NCI-H526 (cell line): Measurements from ENCODE around the gene PTPRQ.
A peak's percentile ranks its signal among the peaks of the same experiment; 100 is the strongest.
"Not testable (repeated sequence)": the region's sequence is repeated elsewhere in the genome, so short reads cannot be mapped to it uniquely, and the experiment has no call there.

Experiments
- DNase-seq, 2 experiments: peaks; one replicate each; lab custom pipeline; 2025; lab: John Stamatoyannopoulos, UW

Gene PTPRQ

DNA sequence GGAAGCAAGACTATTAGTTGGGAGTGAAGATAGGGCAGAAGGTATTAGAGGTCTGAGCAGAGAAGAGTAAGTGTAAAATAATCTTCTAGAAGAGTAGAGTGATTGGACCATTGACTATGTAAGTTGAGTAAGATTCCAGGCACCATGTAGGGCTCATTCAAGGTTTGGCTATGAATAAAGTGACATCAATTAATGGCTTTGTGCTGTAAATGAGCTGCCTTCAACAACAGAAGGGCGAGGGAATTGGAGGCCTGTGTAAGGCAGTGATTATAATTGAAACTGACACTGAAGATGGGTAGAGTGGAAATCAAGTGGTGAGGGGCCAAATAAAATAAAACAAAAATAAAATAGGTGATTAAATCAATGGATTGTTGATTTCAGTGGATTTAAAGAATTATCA, 26.4 kb downstream of the PTPRQ start:
- DNase-seq = no peak

DNA sequence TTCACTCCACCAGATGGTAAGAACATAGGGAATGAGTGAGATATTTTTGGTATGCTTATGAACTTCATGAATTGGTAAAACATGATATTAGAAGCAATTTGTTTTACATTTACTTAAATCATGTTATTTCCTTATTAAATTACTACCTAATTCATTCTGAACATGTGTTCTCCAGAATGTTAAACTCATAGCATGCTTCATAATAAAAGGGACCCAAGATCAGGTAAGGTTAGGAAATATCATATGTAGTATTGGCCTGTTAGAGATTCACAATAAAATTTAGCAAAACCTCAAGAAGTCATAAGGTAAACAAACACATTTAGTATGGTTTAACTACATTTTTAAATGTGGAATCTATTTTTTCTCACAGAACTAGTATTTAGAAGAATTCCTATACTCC, 28.2 kb downstream of the PTPRQ start:
- DNase-seq = no peak

DNA sequence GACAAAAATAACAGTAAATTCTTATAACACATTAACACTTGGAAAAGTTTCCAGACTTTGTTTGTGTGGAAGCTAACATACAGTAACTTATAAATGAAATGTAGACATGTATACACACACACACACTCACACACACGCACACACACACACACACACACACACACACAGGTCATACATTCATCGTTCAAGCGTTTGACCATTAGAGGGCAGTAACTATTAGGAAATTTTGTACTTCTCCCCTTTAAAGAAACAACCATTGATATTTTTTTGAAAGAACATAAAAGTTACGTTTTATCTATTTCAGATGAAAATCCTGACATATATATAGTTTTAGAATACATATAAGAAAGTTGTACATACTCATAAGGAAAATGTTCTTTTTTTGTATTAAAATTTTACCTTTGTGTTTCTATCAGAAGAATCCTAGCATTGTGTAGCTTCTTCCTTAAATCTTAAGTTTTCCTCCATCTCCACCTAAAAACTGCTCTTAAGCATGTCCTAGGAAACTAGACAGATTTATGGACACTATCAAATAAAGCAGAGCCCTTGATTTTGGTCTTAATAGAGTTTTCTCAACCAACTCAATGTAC, 29.0 kb downstream of the PTPRQ start:
- DNase-seq = peak in 1 of 2 experiments; percentile 63

DNA sequence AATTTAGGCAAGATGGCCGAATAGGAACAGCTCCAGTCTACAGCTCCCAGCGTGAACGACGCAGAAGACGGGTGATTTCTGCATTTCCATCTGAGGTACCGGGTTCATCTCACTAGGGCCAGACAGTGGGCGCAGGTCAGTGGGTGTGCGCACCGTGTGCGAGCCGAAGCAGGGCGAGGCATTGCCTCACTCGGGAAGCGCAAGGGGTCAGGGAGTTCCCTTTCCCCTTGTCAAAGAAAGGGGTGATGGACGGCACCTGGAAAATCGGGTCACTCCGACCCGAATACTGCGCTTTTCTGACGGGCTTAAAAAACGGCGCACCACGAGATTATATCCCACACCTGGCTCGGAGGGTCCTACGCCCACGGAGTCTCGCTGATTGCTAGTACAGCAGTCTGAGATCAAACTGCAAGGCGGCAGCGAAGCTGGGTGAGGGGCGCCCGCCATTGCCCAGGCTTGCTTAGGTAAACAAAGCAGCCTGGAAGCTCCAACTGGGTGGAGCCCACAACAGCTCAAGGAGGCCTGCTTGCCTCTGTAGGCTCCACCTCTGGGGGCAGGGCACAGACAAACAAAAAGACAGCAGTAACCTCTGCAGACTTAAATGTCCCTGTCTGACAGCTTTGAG, 33.6 kb downstream of the PTPRQ start:
- DNase-seq = not testable (repeated sequence)

DNA sequence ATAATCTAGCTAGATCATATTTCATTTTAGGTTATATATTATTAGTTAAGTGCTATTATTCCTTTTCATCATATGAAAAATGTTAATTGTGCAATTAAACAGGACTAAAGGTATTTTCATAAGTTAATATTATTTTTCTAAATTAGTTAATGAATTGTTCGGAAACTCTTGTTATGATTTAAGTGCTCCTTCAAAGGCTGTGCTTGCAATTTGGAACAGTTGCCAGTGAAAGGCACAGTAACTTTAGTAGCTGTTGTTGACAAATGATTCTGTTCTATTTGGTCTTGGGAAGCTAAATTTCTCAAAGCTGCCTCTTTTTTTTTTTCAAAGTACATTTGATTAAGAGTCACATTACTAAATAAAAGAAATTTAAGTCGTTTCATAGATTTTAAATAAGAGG, 40.7 kb downstream of the PTPRQ start:
- DNase-seq = no peak

DNA sequence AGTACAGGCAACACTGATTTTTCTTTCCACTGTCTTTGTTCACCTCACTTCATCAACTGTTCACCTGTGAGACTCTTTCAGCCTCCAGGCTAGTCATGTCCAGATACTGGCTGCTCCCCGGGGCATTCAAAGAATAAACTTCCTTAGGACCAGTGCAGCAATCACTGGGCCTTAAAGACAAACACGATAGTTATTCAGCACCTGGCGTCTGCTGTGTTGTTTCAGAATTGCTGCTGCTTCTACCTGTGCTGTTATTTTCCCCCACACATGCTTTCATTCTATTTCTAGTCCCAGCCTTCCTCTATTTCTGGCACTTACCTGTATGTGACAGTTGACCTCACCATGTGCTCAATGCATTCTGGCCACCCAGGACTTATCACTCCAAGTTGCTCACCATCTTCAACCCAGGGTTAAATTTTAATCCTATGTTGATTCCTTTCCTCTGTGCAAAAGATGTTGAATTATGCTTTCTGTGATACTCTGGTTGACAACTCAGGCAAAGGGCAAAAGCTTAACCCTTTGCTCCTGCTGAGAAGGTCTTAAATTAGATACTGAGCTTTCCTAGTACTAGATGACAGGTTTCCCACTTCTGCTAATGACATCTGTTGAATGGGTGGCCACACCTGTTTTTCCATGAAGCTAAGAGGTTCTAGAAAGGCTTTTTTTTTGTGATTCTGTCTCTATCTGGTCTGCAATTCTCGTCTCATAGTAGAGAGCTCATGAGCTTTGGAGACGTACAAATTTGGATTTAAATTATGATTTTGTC, 41.4 kb downstream of the PTPRQ start:
- DNase-seq = no peak

DNA sequence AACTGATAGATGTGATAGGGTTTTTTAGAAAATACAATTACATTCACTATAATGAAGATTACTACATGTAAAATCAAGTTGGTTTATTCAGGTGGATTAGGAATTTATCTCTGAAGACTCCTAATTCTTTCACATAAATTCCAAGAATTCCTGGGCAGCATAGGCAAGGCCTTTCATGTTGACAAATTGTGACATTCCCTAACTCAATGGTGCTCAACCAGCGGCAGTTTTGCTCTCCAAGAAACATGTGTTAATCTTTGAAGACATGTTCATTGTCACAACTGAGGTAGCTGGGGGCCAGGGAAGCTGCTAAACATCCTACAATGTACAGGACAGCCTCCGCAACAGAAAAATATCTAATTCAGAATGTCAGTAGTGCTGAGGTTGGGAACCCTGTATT, 46.3 kb downstream of the PTPRQ start:
- no peak for DNase-seq

DNA sequence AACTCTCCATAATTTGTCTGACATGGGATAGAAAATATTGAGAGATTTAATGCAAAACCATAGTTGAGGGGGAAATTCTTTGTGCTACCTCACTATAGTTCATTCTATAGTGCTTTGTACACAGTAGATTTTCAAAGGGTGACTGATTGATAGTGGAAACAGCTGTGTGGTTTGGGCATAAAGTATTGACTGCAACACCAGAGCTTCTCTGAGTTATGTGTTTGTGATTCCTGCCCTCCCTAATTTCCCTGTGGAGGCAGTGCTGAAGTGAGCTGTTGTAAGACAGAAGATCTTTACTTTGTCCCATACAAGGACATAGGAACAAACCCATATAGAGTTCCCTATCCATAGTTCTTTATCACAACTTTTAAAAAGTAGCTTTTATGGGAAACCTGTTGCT, 47.1 kb downstream of the PTPRQ start:
- DNase-seq = no peak

DNA sequence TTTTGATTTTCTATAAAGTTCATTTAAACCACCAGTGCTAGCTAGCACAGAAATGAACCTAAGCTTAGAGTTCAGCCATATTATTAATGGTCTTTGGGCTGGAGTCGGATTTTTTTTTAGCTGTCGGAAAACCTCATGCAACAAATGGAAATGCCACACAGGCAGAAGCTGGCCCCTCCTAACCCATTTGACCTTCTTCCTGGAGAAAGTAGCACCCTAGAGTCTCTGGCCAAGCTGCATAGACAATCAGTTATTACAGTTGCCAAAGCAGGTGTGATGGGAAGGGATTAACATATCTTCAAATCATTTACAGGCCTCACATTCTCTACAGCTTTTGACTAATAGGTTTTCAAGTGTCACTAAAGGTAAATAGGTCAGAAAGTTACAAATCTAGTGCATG, 49.4 kb downstream of the PTPRQ start:
- DNase-seq = no peak

DNA sequence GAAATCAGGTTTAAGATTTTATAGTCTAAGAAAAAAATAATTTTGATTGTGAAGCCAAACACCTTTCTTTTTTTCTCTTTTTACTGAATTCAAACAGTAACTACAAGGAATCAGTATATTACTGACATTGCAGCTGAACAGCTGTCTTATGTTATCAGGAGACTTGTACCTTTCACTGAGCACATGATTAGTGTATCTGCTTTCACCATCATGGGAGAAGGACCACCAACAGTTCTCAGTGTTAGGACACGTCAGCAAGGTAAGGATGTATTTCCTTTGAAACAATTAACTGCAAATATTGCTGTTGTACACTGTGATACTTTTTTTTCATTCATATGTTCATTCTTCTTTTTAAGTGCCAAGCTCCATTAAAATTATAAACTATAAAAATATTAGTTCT, 50.8 kb downstream of the PTPRQ start:
- DNase-seq = no peak

DNA sequence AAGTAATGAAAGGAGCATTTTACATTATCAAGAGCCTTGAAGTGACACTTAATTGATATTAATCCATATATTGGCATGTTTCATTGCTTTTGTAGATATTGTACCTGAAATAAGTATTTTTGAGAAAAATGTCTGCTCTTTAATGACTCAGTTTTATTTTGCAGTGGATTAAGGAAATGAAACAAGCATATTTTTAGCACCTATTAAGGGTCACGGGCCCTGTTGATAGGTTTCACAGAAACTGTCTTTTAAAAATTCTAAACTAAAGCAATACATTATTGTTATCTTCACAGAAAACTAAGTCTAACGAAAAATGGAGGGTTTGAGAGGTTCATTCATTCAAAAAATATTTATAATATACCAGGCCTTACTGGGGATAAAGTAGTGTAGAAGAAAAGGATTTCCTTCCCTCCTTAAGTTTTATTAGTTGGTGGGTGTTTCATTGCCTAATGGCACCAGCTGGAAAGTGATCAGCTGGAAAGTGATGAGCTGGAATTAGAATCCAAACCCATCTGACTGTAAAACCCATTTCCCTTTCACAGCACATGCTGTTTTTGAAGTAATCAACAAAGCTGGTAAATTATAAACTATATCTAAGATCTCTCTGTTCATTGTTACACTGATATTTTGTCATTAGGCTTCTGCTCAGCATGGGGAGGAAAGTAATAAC, 54.2 kb downstream of the PTPRQ start:
- no peak for DNase-seq

DNA sequence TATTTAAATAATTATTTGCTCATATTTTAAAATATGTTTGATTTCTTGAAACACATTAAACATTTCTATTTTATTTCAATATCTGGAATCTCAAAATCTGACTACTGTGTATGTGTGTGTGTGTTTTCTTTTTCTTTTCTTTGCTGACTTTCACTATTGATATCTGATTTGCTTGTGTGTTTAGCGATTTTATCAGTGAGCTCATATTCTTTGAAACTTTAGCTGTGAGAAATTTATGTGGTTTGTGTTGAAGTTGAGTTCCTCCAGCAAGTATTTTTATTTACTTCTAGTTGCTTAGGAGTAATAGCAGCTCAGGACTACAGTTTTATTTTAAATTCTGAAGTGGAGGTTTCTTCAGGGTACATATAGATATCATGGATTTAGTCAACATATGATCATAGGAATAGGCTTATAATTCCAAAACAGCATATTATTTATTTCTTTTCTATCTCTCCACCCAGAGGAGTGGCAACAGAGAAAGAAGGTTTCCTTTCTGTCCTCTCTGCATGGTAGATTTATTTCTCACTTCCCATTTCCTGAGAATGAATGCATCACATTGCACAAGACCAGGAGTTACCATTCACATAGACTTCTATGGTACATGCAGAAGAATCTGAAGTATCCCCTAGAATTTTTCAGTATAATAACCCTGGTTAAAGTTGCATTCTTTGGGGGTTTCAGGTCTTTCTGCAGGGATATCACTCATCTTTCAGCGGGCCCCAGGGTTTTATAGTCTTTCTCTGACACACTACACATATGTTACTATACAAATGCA, 60.5 kb downstream of the PTPRQ start:
- no peak for DNase-seq

DNA sequence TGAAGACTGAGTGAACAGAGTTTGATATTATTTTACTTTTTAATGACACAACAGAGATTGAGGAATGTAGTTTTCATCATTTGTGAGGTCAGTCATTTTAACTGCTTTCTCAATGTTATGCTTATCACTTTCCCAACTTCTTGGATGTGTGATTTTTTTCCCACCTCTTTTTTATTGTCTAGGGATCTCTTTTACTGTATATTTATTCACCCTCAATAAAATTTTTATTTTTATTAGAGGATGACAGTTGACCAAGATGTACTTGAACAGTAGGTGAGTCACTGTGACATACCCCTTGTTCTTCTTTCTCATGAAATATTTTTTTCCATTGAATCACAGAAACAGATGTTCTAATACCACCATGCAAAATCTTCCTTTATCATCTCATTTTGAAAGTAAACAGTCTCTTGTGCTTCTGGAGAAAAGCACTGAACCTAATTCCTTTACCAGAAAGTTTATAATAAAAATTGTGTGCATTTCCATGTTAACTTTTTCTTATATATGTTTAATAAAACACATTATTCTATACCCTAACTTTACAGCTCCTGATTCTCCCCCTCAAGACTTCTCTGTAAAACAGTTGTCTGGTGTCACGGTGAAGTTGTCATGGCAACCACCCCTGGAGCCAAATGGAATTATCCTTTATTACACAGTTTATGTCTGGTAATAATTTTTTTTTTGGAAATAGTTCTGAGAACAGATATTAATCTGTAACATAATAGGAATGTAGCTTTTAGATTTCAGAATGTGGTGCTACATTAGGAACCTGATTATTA, 65.9 kb downstream of the PTPRQ start:
- no peak for DNase-seq

DNA sequence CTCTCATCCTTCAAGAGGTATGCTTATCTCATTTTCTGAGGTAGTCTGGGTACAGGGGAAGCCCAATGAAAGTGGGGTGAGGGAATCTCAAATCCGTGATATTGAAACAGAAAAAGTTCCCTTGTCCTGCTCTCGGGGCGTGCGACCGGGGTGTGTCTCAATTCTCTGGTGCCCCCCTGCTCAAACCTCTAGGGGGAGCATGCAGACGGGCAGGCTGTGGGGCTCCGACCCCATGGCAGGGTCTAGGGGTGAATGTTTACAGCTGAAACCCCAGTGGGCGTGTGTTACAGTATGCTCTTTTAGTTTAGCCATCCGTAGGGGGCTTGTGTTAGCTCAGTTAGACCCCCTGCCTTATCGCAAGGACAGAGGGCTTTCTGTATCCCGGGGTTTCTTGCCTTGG, 68.7 kb downstream of the PTPRQ start:
- no peak for DNase-seq

DNA sequence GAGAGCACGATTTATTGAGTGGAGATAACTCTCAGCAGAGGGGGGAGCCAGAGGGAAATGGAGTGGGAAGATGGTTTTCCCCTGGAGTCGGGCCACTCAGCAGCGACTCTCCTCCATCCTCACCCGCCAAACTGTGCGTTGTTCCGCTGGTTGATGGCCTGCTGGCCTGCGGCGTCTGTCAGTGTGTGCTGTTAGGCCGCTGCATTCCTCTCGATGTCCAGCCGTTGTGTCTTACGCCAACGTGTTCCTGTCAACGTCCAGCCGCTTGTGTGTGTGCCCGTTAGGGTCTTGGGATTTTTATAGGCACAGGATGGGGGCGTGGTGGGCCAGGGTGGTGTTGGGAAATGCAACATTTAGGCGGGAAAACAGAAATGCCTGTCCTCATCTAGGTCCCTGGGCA, 69.2 kb downstream of the PTPRQ start:
- no peak for DNase-seq

DNA sequence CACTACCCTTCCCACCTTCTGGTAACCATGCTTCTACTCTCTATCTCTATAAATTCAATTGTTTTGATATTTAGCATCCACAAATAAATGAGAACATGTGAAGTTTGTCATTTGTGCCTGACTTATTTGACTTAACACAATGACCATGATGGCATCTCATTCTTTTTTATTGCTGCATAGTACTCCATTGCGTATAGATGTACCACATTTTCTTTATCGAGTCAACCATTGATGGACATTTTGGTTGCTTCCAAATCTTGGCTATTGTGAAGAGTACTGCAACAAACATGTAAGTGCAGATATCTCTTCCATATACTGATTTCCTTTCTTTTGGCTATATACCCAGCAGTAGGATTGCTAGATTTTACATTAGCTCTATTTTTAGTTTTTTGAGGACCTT, 73.6 kb downstream of the PTPRQ start:
- DNase-seq = no peak

DNA sequence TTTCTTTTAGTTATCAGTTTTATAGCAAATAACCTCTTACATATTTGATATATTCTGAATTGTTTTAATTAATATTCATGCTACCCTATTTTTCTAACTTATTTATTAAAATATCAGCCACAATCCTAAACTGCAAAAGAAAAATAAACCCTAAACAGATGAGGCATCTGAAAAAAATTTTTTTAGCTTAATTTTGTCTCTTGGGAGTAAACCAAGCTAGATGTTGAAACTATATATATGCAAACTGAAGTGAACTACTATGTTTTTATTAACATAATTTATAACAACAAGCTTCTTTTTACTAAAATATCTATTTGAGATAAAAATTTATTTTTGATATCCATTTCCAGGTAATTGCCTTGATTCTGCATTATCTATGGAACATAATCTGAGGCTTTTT, 87.6 kb downstream of the PTPRQ start:
- DNase-seq = no peak

DNA sequence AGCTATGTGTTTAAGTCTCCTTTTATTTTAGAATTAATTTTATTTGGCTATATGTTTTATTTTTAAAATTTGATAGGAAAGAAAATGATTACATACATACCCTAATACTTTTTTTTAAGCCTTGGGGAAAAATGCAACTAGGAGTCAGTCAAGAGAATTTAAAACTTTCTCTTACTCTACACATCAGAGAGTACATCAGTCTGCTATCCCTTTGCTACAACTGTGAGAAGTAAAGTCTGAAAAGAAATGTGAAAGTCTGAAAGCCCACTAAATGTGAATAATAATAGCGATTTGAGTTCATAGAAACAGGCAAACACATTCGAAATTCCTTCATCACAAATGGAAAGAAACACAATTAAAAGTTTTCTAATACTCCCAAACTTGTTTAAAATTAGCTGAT, 95.0 kb downstream of the PTPRQ start:
- DNase-seq = no peak

DNA sequence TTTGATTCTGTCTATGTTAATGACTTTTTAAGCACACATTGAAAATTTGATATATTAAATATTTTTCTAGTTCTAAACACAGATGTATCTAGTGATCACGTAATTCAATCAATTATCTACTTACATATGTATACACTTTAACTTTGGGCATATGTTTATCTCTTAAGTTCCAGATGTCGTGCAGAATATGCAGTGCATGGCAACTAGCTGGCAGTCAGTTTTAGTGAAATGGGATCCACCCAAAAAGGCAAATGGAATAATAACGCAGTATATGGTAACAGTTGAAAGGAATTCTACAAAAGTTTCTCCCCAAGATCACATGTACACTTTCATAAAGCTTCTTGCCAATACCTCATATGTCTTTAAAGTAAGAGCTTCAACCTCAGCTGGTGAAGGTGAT, 105.3 kb downstream of the PTPRQ start:
- no peak for DNase-seq

DNA sequence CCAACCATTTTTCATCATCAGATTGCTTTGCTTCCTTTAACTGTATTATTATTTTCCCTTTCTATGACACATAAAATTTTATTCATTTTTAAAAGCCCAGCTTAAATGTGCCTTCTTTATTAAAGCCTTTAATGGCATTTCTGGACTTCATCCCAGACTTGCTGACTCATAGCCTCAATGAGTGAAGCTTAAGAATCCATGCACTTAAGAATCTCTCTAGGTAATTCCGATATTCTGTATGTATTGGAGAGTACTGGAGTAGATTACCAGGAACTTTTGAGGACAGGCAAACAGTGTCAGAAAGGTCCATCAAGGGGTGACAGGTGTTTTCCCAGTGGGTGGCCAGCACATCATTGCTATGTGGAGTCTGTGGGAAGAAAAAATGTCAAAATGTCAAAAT, 107.9 kb downstream of the PTPRQ start:
- no peak for DNase-seq

DNA sequence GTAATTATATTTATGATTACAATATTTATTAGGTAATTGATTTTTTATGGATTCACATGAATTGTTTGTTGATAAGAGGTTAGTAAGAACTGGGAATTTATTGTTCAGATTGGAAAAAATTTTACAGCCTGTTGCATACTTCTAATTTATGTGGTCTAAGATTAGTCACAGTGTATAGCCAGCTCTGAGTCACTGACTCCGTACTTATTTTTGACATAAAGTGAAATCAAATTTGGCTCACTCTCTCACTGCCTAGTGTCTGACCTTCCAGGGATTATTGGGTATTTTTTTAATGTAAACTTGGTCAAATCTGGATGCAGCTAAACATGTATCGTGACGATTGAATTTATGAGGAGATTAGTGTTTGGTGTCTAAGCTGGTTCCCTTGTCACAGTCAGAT, 109.3 kb downstream of the PTPRQ start:
- no peak for DNase-seq

DNA sequence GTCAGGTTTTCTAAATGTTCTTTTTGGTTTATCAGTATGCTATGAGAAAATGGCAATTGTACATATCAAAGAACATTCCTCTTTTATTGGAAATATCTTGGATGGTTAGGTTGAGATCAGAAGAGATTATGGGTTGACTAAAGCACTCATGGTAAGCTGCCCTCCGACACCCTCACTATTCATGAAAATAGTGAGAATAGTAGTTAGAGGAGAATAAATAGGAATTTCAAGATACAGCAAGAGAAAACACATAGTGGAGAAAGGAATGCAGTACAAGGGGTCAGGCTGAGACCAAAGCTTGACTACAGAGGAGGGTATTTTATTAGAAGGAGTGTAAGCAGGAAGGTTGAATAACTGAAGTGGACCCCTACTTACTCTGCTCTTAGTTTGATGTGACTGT, 112.5 kb downstream of the PTPRQ start:
- DNase-seq = no peak
